Activated CD8-positive, alpha-beta memory T cell treated with anti-CD3 and anti-CD28 coated beads for 4 hours (primary cell): Measurements from ENCODE around the gene RAB40B.
"Not testable (repeated sequence)": the region's sequence is repeated elsewhere in the genome, so short reads cannot be mapped to it uniquely, and the experiment has no call there.

ENCODE experiments used
- DNase-seq, 2 donors: peaks; one replicate each; pipeline ENCODE4 v3.0.0-alpha.2; 2020; ENCODE audit warnings: low read depth in 2 of 2

RAB40B gene

GRCh38 chr17:82698065-82698973 lies at the start of gene RAB40B:
Gene RAB40B, minus strand, starts transcription at chr17:82698698. Its CDS starts 102 bp downstream, at chr17:82698596.
- peak; percentile 97 to 98 for DNase-seq

GRCh38 chr17:82745524-82745923 lies 47.0 kb upstream of the RAB40B start:
- no peak for DNase-seq

- DNase-seq: not testable (repeated sequence)
Measured at GRCh38 chr17:82744736-82745135, 46.2 kb upstream of the RAB40B start.

- DNase-seq: no peak
Measured at GRCh38 chr17:82743344-82744219, 45.1 kb upstream of the RAB40B start.

- no peak for DNase-seq
Measured at GRCh38 chr17:82740906-82741759, 42.6 kb upstream of the RAB40B start.

GRCh38 chr17:82737967-82738877 lies 39.7 kb upstream of the RAB40B start:
- no peak for DNase-seq

- no peak for DNase-seq
Measured at GRCh38 chr17:82736511-82737185, 38.1 kb upstream of the RAB40B start.

- DNase-seq: no peak
Measured at GRCh38 chr17:82734987-82735866, 36.7 kb upstream of the RAB40B start, which contains the start of gene FN3K. Gene FN3K, plus strand, starts transcription at chr17:82735615. Its CDS starts 22 bp downstream, at chr17:82735637.

- DNase-seq: no peak
Measured at GRCh38 chr17:82732118-82732743, 33.7 kb upstream of the RAB40B start.

GRCh38 chr17:82729479-82730260 lies 31.2 kb upstream of the RAB40B start:
- no peak for DNase-seq

GRCh38 chr17:82726427-82726826 lies 27.9 kb upstream of the RAB40B start:
- DNase-seq: no peak

GRCh38 chr17:82723169-82723807 lies 24.8 kb upstream of the RAB40B start:
- DNase-seq: no peak

GRCh38 chr17:82722341-82723013 lies 24.0 kb upstream of the RAB40B start:
- DNase-seq: no peak

GRCh38 chr17:82720204-82720603 lies 21.7 kb upstream of the RAB40B start:
- no peak for DNase-seq

GRCh38 chr17:82718986-82719685 lies 20.6 kb upstream of the RAB40B start:
- DNase-seq: no peak
